Mesodermal cell (in vitro differentiated cells): ENCODE data around the gene GABBR2.

ENCODE experiments used
- H3K27ac ChIP-seq: 2 replicates; pipeline ENCODE4 v1.7.0; 2013; ENCODE audit warnings: mild to moderate bottlenecking, low read depth, low read length, moderate library complexity; ENCODE audit not compliant: severe bottlenecking
- H3K36me3 ChIP-seq: 2 replicates; pipeline ENCODE4 v1.7.1; 2013; ENCODE audit warnings: mild to moderate bottlenecking, low read length, moderate library complexity; ENCODE audit not compliant: control insufficient read depth, insufficient read depth
- H3K4me1 ChIP-seq: one replicate; pipeline ENCODE4 v1.7.1; 2013; ENCODE audit warnings: mild to moderate bottlenecking, low read length; ENCODE audit not compliant: insufficient read depth, control insufficient read depth, poor library complexity, severe bottlenecking
- H3K4me3 ChIP-seq: 2 replicates; pipeline ENCODE4 v1.7.0; 2013; ENCODE audit warnings: low read length, control low read depth, mild to moderate bottlenecking; ENCODE audit not compliant: insufficient read depth, poor library complexity, severe bottlenecking; ENCODE audit errors: extremely low read depth
- H3K9me3 ChIP-seq: 2 replicates; pipeline ENCODE4 v1.7.1; 2013; ENCODE audit warnings: mild to moderate bottlenecking, low read length, moderate library complexity; ENCODE audit not compliant: control insufficient read depth
- WGBS, 2 experiments: methylation state at CpG; one replicate each; pipeline ENCODE4 v1.1.5; 2013; ENCODE audit warnings: missing lambda C conversion rate in 2 of 2; ENCODE audit not compliant: insufficient coverage in 2 of 2; 5-methylcytosine and 5-hydroxymethylcytosine counted together

Gene GABBR2

GRCh38 chr9:98540476-98540875 lies 168.3 kb downstream of the GABBR2 start:
- Histone ChIP-seq H3K4me1 (no peaks in the 10 kb centered on the region), H3K9me3 (no peaks in the 10 kb centered on the region), H3K27ac (no peak overlapping the region), H3K36me3 (no peaks in the 10 kb centered on the region), H3K4me3 (no peak overlapping the region)
- WGBS, 2 experiments: 100% methylated on average over 1 to 4 of the region's 4 CpGs

GRCh38 chr9:98539954-98540353 lies 168.8 kb downstream of the GABBR2 start:
- Histone ChIP-seq H3K4me1 (no peaks in the 10 kb centered on the region), H3K9me3 (no peaks in the 10 kb centered on the region), H3K27ac (no peak overlapping the region), H3K36me3 (no peaks in the 10 kb centered on the region), H3K4me3 (no peak overlapping the region)
- WGBS, 2 experiments: 87 to 100% methylated on average over 2 to 4 of the region's 7 CpGs

- Histone ChIP-seq H3K9me3 (no peaks in the 10 kb centered on the region), H3K27ac (no peak overlapping the region), H3K4me1 (no peaks in the 10 kb centered on the region), H3K36me3 (no peaks in the 10 kb centered on the region), H3K4me3 (no peak overlapping the region)
- 87 to 94% methylated on average over 9 to 10 of the region's 10 CpGs for WGBS, 2 experiments
These were observed 170.1 kb downstream of the GABBR2 start for GRCh38 chr9:98538626-98539031.

- Histone ChIP-seq H3K9me3 (no peaks in the 10 kb centered on the region), H3K4me3 (no peak overlapping the region), H3K36me3 (no peaks in the 10 kb centered on the region), H3K4me1 (no peaks in the 10 kb centered on the region), H3K27ac (no peak overlapping the region)
- WGBS, 2 experiments: 82 to 100% methylated on average over 1 of the region's 1 CpG
These were observed 170.5 kb downstream of the GABBR2 start for GRCh38 chr9:98538203-98538602.

GRCh38 chr9:98536542-98537173 lies 172.1 kb downstream of the GABBR2 start:
- no peaks in the 10 kb centered on the region for H3K4me1 ChIP-seq
- H3K4me3 ChIP-seq: no peak overlapping the region
- H3K36me3 ChIP-seq: no peaks in the 10 kb centered on the region
- no peaks in the 10 kb centered on the region for H3K9me3 ChIP-seq
- no peak overlapping the region for H3K27ac ChIP-seq
- WGBS, 2 experiments: 73 to 78% methylated on average over 9 to 10 of the region's 12 CpGs

- H3K4me1 ChIP-seq: no peaks in the 10 kb centered on the region
- no peak overlapping the region for H3K27ac ChIP-seq
- WGBS, 2 experiments: 88% methylated on average over 3 to 4 of the region's 4 CpGs
- no peak overlapping the region for H3K4me3 ChIP-seq
- no peaks in the 10 kb centered on the region for H3K9me3 ChIP-seq
- no peaks in the 10 kb centered on the region for H3K36me3 ChIP-seq
These were observed 174.9 kb downstream of the GABBR2 start for GRCh38 chr9:98533866-98534265.

- Histone ChIP-seq H3K4me3 (no peak overlapping the region), H3K9me3 (no peaks in the 10 kb centered on the region), H3K4me1 (no peaks in the 10 kb centered on the region), H3K36me3 (no peaks in the 10 kb centered on the region), H3K27ac (no peak overlapping the region)
- 72 to 86% methylated on average over 3 to 4 of the region's 4 CpGs for WGBS, 2 experiments
These were observed 175.6 kb downstream of the GABBR2 start for GRCh38 chr9:98533132-98533531.

- Histone ChIP-seq H3K27ac (no peak overlapping the region), H3K4me1 (no peaks in the 10 kb centered on the region), H3K4me3 (no peak overlapping the region), H3K9me3 (no peaks in the 10 kb centered on the region), H3K36me3 (no peaks in the 10 kb centered on the region)
- 94 to 95% methylated on average over 3 of the region's 3 CpGs for WGBS, 2 experiments
These were observed 176.2 kb downstream of the GABBR2 start for GRCh38 chr9:98532574-98532973.

GRCh38 chr9:98532147-98532546 lies 176.6 kb downstream of the GABBR2 start:
- WGBS, 2 experiments: 98 to 100% methylated on average over 4 of the region's 4 CpGs

GRCh38 chr9:98530806-98531386 lies 177.8 kb downstream of the GABBR2 start:
- Histone ChIP-seq H3K4me3 (no peak overlapping the region), H3K9me3 (no peaks in the 10 kb centered on the region), H3K36me3 (no peaks in the 10 kb centered on the region), H3K27ac (no peak overlapping the region), H3K4me1 (no peaks in the 10 kb centered on the region)
- WGBS, 2 experiments: 83 to 100% methylated on average over 2 to 3 of the region's 6 CpGs

More at GRCh38 chr9:98532147-98532546, 176.6 kb downstream of the GABBR2 start:
- H3K9me3 ChIP-seq: no peaks in the 10 kb centered on the region
- H3K36me3 ChIP-seq: no peaks in the 10 kb centered on the region
- H3K4me3 ChIP-seq: no peak overlapping the region
- H3K4me1 ChIP-seq: no peaks in the 10 kb centered on the region
- no peak overlapping the region for H3K27ac ChIP-seq

- Histone ChIP-seq H3K27ac (no peak overlapping the region), H3K4me1 (no peaks in the 10 kb centered on the region), H3K9me3 (no peaks in the 10 kb centered on the region), H3K4me3 (no peak overlapping the region), H3K36me3 (no peaks in the 10 kb centered on the region)
- WGBS, 2 experiments: 91 to 93% methylated on average over 6 of the region's 8 CpGs
These were observed 178.5 kb downstream of the GABBR2 start for GRCh38 chr9:98530275-98530674.
